H1 (cell line): ENCODE measurements around the gene SOST. TPM values are rescaled to one million over a fixed set of nuclear protein-coding genes. Genes with fewer than 3 reads are reported as not detected.

Experiments used
- CTCF ChIA-PET: fragments of 300-600 bp; sonication (Branson Sonifier 250); formaldehyde crosslinking; loops from one replicate; lab custom pipeline; 2021; ENCODE audit not compliant: partially characterized antibody; lab: Charles Lee
- POLR2A ChIA-PET: fragments of 300-600 bp; sonication (Branson Sonifier 250); formaldehyde crosslinking; loops from one replicate; lab custom pipeline; 2021; ENCODE audit warnings: inconsistent platforms; ENCODE audit not compliant: partially characterized antibody; lab: Charles Lee
- DNase-seq, 2 experiments: peaks; one replicate each; pipeline versions ENCODE4 v3.0.0 to v3.0.0-alpha.2; 2010 to 2022; ENCODE audit warnings: low spot score in 2 of 2, low read depth in 1 of 2, mixed read lengths in 1 of 2
- FAIRE-seq: peaks from 2 replicates; lab custom pipeline; 2011; peaks lifted over from hg19 to GRCh38; lab: Jason Lieb, UNC
- H2AFZ ChIP-seq: 2 replicates; pipeline ENCODE4 v1.8.1; 2012; ENCODE audit warnings: low read length, inconsistent platforms
- H2AK5ac ChIP-seq: 2 replicates; pipeline ENCODE4 v1.6.1; 2013; ENCODE audit warnings: low read depth, low read length
- H2BK120ac ChIP-seq: replicated peaks from 2 replicates; pipeline ENCODE3; 2013; ENCODE audit warnings: low read depth, low read length, inconsistent platforms
- H2BK12ac ChIP-seq: 2 replicates; pipeline ENCODE4 v1.6.1; 2013; ENCODE audit warnings: low read depth, low read length
- H2BK15ac ChIP-seq: 2 replicates; pipeline ENCODE4 v1.6.1; 2013; ENCODE audit warnings: low read length
- H2BK20ac ChIP-seq: 2 replicates; pipeline ENCODE4 v1.6.1; 2013; ENCODE audit warnings: low read length
- H2BK5ac ChIP-seq: 2 replicates; pipeline ENCODE4 v1.6.1; 2013; ENCODE audit warnings: low read depth, low read length
- H3K14ac ChIP-seq: 2 replicates; pipeline ENCODE4 v1.6.1; 2013; ENCODE audit warnings: inconsistent platforms; ENCODE audit not compliant: insufficient read length
- H3K18ac ChIP-seq: 2 replicates; pipeline ENCODE4 v1.6.1; 2013; ENCODE audit warnings: low read length; ENCODE audit errors: extremely low read depth
- H3K23ac ChIP-seq: 2 replicates; pipeline ENCODE4 v1.6.1; 2013; ENCODE audit warnings: inconsistent platforms; ENCODE audit not compliant: insufficient read length
- H3K23me2 ChIP-seq: 2 replicates; pipeline ENCODE4 v1.6.1; 2013; ENCODE audit warnings: low read depth, low read length
- H3K27ac ChIP-seq: 2 replicates; pipeline ENCODE4 v1.6.1; 2011; ENCODE audit warnings: low read depth, low read length, inconsistent platforms
- H3K27me3 ChIP-seq, 4 experiments: replicated peaks in 1 of 4; 1 replicate in 1 of 4; 2 replicates in 3 of 4; pipeline versions ENCODE4 v1.6.1 to v1.8.1; 2011 to 2013; ENCODE audit warnings: low read length in 3 of 4, mild to moderate bottlenecking in 3 of 4, inconsistent platforms in 2 of 4, mixed read lengths in 2 of 4, moderate library complexity in 1 of 4; ENCODE audit not compliant: control insufficient read depth in 3 of 4, insufficient read depth in 3 of 4; ENCODE audit errors: extremely low read depth in 1 of 4
- H3K36me3 ChIP-seq, 4 experiments: 2 replicates each; pipeline versions ENCODE4 v1.6.1 to v1.8.1; 2011 to 2013; ENCODE audit warnings: mild to moderate bottlenecking in 4 of 4, low read length in 3 of 4, moderate library complexity in 2 of 4, control low read depth in 1 of 4, inconsistent platforms in 1 of 4; ENCODE audit not compliant: insufficient read depth in 4 of 4, control insufficient read depth in 2 of 4
- H3K4ac ChIP-seq: replicated peaks from 2 replicates; pipeline ENCODE3; 2013; ENCODE audit warnings: low read length, low read depth, mixed read lengths, inconsistent platforms; ENCODE audit not compliant: insufficient read length
- H3K4me1 ChIP-seq, 4 experiments: replicated peaks in 1 of 4; 1 replicate in 1 of 4; 2 replicates in 3 of 4; pipeline versions ENCODE4 v1.6.1 to v1.8.1; 2011 to 2013; ENCODE audit warnings: low read length in 3 of 4, inconsistent platforms in 2 of 4, mixed read lengths in 1 of 4; ENCODE audit not compliant: insufficient read depth in 4 of 4, control insufficient read depth in 3 of 4
- H3K4me2 ChIP-seq, 2 experiments: 2 replicates each; pipeline versions ENCODE4 v1.6.1 to v1.8.1; 2011 to 2013; ENCODE audit warnings: low read depth in 2 of 2, low read length in 2 of 2, control low read depth in 1 of 2, inconsistent platforms in 1 of 2, mild to moderate bottlenecking in 1 of 2; ENCODE audit not compliant: insufficient read depth in 1 of 2
- H3K4me3 ChIP-seq, 4 experiments: fragments of 200-600, 300-600 bp in 1 of 4; sonication (generic), shearing (Covaris generic), sonication (Bioruptor Twin) in 1 of 4; 2 replicates each; pipeline versions ENCODE4 v1.5.1 to v1.8.1; 2011 to 2016; ENCODE audit warnings: low read length in 4 of 4, low read depth in 3 of 4, control low read depth in 2 of 4, inconsistent platforms in 2 of 4, mild to moderate bottlenecking in 2 of 4, mixed read lengths in 1 of 4, moderate library complexity in 1 of 4; ENCODE audit not compliant: insufficient read depth in 2 of 4; ENCODE audit errors: extremely low read depth in 1 of 4
- H3K56ac ChIP-seq: replicated peaks from 2 replicates; pipeline ENCODE3; 2013; ENCODE audit warnings: low read depth, mild to moderate bottlenecking, mixed read lengths, low read length, inconsistent platforms; ENCODE audit not compliant: insufficient read length
- H3K79me1 ChIP-seq: 2 replicates; pipeline ENCODE4 v1.6.1; 2013; ENCODE audit warnings: low read depth, low read length, control low read depth
- H3K79me2 ChIP-seq, 2 experiments: 2 replicates each; pipeline versions ENCODE4 v1.6.1 to v1.8.1; 2012 to 2013; ENCODE audit warnings: low read length in 2 of 2, mild to moderate bottlenecking in 2 of 2, inconsistent platforms in 1 of 2; ENCODE audit not compliant: insufficient read depth in 2 of 2, control insufficient read depth in 1 of 2
- H3K9ac ChIP-seq, 4 experiments: replicated peaks in 1 of 4; 1 replicate in 1 of 4; 2 replicates in 3 of 4; pipeline versions ENCODE4 v1.6.1 to v1.8.1; 2011 to 2013; ENCODE audit warnings: low read depth in 3 of 4, low read length in 3 of 4, control low read depth in 2 of 4, mild to moderate bottlenecking in 2 of 4, moderate library complexity in 2 of 4, inconsistent platforms in 1 of 4; ENCODE audit errors: extremely low read depth in 1 of 4
- H3K9me3 ChIP-seq, 2 experiments: 2 replicates each; pipeline versions ENCODE4 v1.6.1 to v1.8.1; 2012 to 2013; ENCODE audit warnings: mild to moderate bottlenecking in 2 of 2, moderate library complexity in 2 of 2, control low read depth in 1 of 2, inconsistent platforms in 1 of 2, low read depth in 1 of 2, low read length in 1 of 2, mixed read lengths in 1 of 2; ENCODE audit not compliant: insufficient read depth in 2 of 2
- H4K20me1 ChIP-seq, 2 experiments: replicated peaks in 1 of 2; 2 replicates each; pipeline versions ENCODE3 to v1.8.1; 2011 to 2013; ENCODE audit warnings: inconsistent platforms in 2 of 2, low read length in 2 of 2, mild to moderate bottlenecking in 1 of 2; ENCODE audit not compliant: insufficient read depth in 2 of 2, control insufficient read depth in 1 of 2
- H4K5ac ChIP-seq: 2 replicates; pipeline ENCODE4 v1.6.1; 2013; ENCODE audit warnings: low read length, low read depth, mixed read lengths, inconsistent platforms; ENCODE audit not compliant: insufficient read length
- H4K8ac ChIP-seq: 2 replicates; pipeline ENCODE4 v1.8.0; 2013; ENCODE audit warnings: mild to moderate bottlenecking, moderate library complexity, low read length, inconsistent platforms; ENCODE audit not compliant: insufficient read depth; ENCODE audit errors: extremely low read depth
- H4K91ac ChIP-seq: replicated peaks from 2 replicates; pipeline ENCODE3; 2013; ENCODE audit warnings: low read length, mixed read lengths, inconsistent platforms; ENCODE audit not compliant: insufficient read length
- ATF3 ChIP-seq: IDR thresholded peaks from 2 replicates; pipeline ENCODE4 v1.6.1; 2011; ENCODE audit warnings: low read depth, mild to moderate bottlenecking, low read length; ENCODE audit not compliant: insufficient read depth
- BRCA1 ChIP-seq: IDR thresholded peaks from 2 replicates; pipeline ENCODE4 v1.6.1; 2012; ENCODE audit warnings: low read depth, low read length, improper control_type of control experiment
- CBX5 ChIP-seq: fragments of 300-800, 300-1000 bp; sonication (generic); IDR thresholded peaks from 2 replicates; pipeline ENCODE4 v1.7.1; 2016; ENCODE audit warnings: antibody characterized with exemption, low read length, low read depth
- EP300 ChIP-seq, 2 experiments: IDR thresholded peaks; 1 replicate in 1 of 2; 2 replicates in 1 of 2; pipeline ENCODE4 v1.6.1; 2011 to 2012; ENCODE audit warnings: low read depth in 2 of 2, low read length in 2 of 2, mild to moderate bottlenecking in 2 of 2, borderline replicate concordance in 1 of 2, inconsistent platforms in 1 of 2, moderate library complexity in 1 of 2
- EZH2 ChIP-seq: fragments of 200-600 bp; sonication (generic); IDR thresholded peaks from 2 replicates; pipeline ENCODE4 v1.7.1; 2012; ENCODE audit warnings: low read depth, mild to moderate bottlenecking, moderate library complexity, low read length, inconsistent platforms; ENCODE audit not compliant: severe bottlenecking
- GABPA ChIP-seq: IDR thresholded peaks from 2 replicates; pipeline ENCODE4 v1.6.1; 2011; ENCODE audit warnings: mild to moderate bottlenecking, low read length, moderate library complexity, borderline replicate concordance; ENCODE audit not compliant: insufficient read depth
- JUN ChIP-seq: IDR thresholded peaks from 2 replicates; pipeline ENCODE4 v1.6.1; 2011; ENCODE audit warnings: low read depth, mild to moderate bottlenecking, improper control_type of control experiment, low read length
- KDM4A ChIP-seq: IDR thresholded peaks from one replicate; pipeline ENCODE4 v1.7.1; 2012; ENCODE audit warnings: low read depth, mild to moderate bottlenecking, moderate library complexity, low read length, inconsistent platforms; ENCODE audit not compliant: severe bottlenecking
- MAFK ChIP-seq: IDR thresholded peaks from 2 replicates; pipeline ENCODE4 v1.6.1; 2012; ENCODE audit warnings: low read depth, mild to moderate bottlenecking, improper control_type of control experiment, low read length
- NRF1 ChIP-seq: IDR thresholded peaks from 2 replicates; pipeline ENCODE4 v1.6.1; 2011; ENCODE audit warnings: mild to moderate bottlenecking, low read depth, low read length, improper control_type of control experiment
- SAP30 ChIP-seq: fragments of 300-600 bp; sonication (generic); IDR thresholded peaks from 2 replicates; pipeline ENCODE4 v1.7.1; 2012; ENCODE audit warnings: low read length, moderate library complexity, mild to moderate bottlenecking, inconsistent platforms; ENCODE audit not compliant: insufficient read depth, insufficient replicate concordance
- WGBS, 2 experiments: shearing (Covaris generic) in 1 of 2; methylation state at CpG; one replicate each; pipeline versions ENCODE4 v1.1.6 to v1.1.7; 2013 to 2015; ENCODE audit warnings: low lambda C conversion rate in 2 of 2, mixed read lengths in 2 of 2, inconsistent platforms in 1 of 2, low coverage in 1 of 2, missing lambda C conversion rate in 1 of 2; ENCODE audit not compliant: insufficient replicate concordance in 2 of 2, insufficient coverage in 1 of 2, insufficient read length in 1 of 2; ENCODE audit errors: extremely low coverage in 1 of 2, missing lambda C conversion rate in 1 of 2; 5-methylcytosine and 5-hydroxymethylcytosine counted together
- polyA plus RNA-seq, 7 experiments: library from polyadenylated mRNA; depleted of rRNA in 3 of 7; stranded (reverse) in 5 of 7; unstranded in 2 of 7; fragments of >200 nt in 5 of 7; fragments of 200-250 nt in 2 of 7; gene quantifications; 1 replicate in 5 of 7; 2 replicates in 1 of 7; 4 replicates in 1 of 7; pipeline versions ENCODE4 v1.2.1 to v1.2.3, GENCODE V29; 2011 to 2013; ENCODE audit warnings: missing spikeins in 2 of 7, mixed read lengths in 2 of 7
- total RNA-seq: library from RNA; stranded (reverse); fragmentation: NEBNext Ultra II Directional; extraction: Animal tissue kit (Norgen Biotek cat#: 25700); gene quantifications from 2 replicates; pipeline ENCODE4 v1.2.1, GENCODE V29; 2021

SOST gene
- total and polyA plus RNA-seq, 2 of the 8 experiments (the other 6 are each of a cell fraction or from before 2014, with no cell fraction given): 0.08 TPM; not detected in 1

DNA sequence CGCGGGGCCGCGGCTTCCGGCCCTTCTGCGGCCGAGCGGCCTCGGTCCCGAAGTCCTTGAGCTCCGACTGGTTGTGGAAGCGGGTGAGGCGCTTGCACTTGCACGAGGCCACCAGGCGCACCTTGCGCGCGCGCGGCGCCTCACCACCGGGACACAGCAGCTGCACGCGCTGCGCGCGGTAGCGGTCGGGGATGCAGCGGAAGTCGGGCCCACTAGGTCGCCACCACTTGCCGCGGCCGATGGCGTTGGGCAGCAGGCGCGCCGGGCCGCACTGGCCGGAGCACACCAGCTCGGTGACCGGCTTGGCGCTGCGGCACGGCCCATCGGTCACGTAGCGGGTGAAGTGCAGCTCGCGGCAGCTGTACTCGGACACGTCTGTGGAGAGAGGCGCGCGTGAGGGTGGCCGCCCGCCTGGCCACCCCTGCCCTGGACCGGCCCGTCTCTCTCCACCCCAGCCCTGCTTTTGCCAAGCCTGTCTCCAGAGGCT is 3.2 kb downstream of the SOST start:
- DNase-seq (peak; percentile 57 to 82), FAIRE-seq (no peak)
- Histone ChIP-seq H2BK5ac (peak overlapping the region; percentile 39; the same call in 1 of the 2 replicates), H3K79me1 (no peaks in the 10 kb centered on the region), H3K14ac (no peak overlapping the region), H3K4me2 (peak overlapping the region; percentile 58 to 68), H3K23ac (no peak overlapping the region), H3K18ac (peak overlapping the region; percentile 60), H3K4me3 (peak overlapping the region; percentile 22 to 53 (median 33); a peak in 7 of 8 replicates), H3K27me3 (peaks cover 0 to 30% (median 23%) of the 10 kb centered on the region in 4 experiments; a peak in 6 of 7 replicates), H3K9me3 (no peaks in the 10 kb centered on the region), H3K9ac (no peak overlapping the region; a peak in 1 of 7 replicates), H3K79me2 (no peaks in the 10 kb centered on the region), H3K56ac (no peak overlapping the region), H4K91ac (peak overlapping the region; percentile 88), H4K5ac (peak overlapping the region; percentile 19), H3K23me2 (peaks cover 3% of the 10 kb centered on the region; the same call in 1 of the 2 replicates), H3K27ac (no peak overlapping the region), H4K20me1 (no peaks in the 10 kb centered on the region), H2BK20ac (no peak overlapping the region; the same call in 1 of the 2 replicates), H3K36me3 (no peaks in the 10 kb centered on the region), H3K4me1 (peaks cover 4 to 25% (median 8%) of the 10 kb centered on the region in 4 experiments; a peak in 6 of 7 replicates), H2BK120ac (peak overlapping the region; percentile 20), H2AK5ac (no peak overlapping the region), H2AFZ (peak overlapping the region; percentile 46; the same call in 1 of the 2 replicates), H3K4ac (peak overlapping the region; percentile 41), H2BK12ac (peak overlapping the region; percentile 87; the same call in 1 of the 2 replicates), H2BK15ac (no peak overlapping the region), H4K8ac (peak overlapping the region; percentile 74)
- 8% methylated on average over 51 of the region's 60 CpGs; no CpG with 5 or more reads in 1 of the 2 experiments for WGBS, 2 experiments
- ChIA-PET POLR2A (interaction anchor here (1.0 to 2.2 kb wide), 8 partner anchors 9 to 387 kb away, joined by 3 to 7 read pairs (median 4); no protein-coding TSS in a partner anchor), CTCF (interaction anchor here (0.5 to 22.9 kb wide), 11 partner anchors 10 to 1806 kb away, joined by 3 to 969 read pairs (median 4); no protein-coding TSS in a partner anchor)
- no peak for TF ChIP-seq NRF1
- peak; percentile 52 for TF ChIP-seq KDM4A
- no peak for TF ChIP-seq BRCA1
- no peak for TF ChIP-seq MAFK
- TF ChIP-seq SAP30: no peak
- peak; percentile 77 for TF ChIP-seq GABPA
- TF ChIP-seq JUN: no peak
- no peak for TF ChIP-seq CBX5
- peak; percentile 68 for TF ChIP-seq EZH2
- TF ChIP-seq ATF3: no peak
- no peak for TF ChIP-seq EP300 (IDR thresholded peaks at IDR 0.05; ENCODE audit: borderline replicate concordance in 1 of 2, low read depth in 2 of 2, low read length in 2 of 2)
